ENCODE data around the gene SRSF8.

SRSF8 gene

DNA sequence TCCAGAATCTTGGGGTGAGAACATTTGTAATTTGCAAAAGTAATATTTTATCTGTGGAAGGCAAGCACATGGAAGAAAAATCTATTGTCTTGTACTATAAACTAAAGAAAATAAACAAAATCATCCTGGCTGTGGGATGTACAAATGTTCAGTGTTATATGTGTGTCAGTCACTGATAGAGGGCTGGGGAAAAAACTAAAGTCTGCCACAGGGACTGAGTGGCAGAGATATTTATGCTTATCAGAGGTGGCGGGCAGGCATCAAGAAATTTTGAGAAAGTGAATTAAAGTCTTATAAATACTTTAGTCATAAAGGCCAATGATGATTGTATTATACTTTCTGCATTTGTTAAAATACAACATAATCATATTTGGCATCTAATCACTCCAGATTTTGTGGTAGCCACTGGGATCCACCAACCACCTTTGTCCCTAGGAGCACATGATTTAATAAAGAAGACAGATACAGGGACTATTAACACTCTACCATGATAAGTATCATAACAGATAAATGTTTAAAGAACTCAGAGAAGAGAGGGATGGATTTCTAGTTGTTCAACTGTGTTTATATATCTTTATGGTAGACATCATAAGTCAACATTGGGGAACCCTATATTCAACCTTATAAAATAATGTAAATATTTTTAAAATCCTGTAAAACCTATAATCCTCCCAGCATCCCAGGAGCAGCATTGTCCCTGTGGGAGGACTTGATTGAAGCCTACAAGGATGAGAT lies 20.3 kb downstream of the SRSF8 start:
- no peak overlapping the region for H3K4me3 ChIP-seq (ENCODE audit: low read depth, low read length)
- no peak for DNase-seq (ENCODE audit: low read depth)

DNA sequence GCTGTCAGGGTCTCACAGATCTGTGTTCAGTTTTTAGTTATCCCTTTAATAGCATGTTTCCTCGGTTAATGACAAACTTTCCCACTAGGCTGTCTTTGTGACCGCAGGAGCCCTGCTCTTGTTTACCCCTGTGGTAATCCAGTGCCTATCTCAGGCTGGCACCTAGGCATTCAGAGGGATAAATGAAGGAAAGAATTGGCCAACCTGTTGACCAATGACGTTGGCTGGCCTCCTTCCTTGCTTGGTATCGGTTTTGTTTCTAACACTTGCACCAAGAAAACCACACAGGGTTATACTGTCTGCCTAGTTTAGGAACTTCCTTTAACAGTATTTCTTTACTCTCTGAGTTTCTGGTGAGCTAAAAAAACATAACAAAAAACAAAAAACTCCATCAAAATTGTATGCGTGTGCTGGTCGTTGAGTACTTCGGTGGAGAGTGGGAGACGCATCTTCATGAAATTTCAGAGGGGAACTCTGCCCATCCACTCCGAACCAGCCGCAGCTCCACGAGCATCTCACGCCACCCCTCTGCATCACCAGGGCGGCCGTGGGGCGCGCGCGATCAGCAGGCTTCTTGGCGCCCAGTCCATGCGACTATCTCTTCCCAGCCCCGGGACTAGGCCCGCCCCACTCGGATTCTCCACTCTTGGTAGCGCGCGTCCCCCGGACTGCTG lies 22.4 kb downstream of the SRSF8 start:
- no peak overlapping the region for H3K4me3 ChIP-seq (ENCODE audit: low read depth, low read length)
- TF ChIP-seq POLR2A (IDR thresholded peaks at IDR 0.05; ENCODE audit: extremely low read depth, insufficient read length) = no peak
- TF ChIP-seq, protein P1, sequence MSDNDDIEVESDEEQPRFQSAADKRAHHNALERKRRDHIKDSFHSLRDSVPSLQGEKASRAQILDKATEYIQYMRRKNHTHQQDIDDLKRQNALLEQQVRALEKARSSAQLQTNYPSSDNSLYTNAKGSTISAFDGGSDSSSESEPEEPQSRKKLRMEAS (IDR thresholded peaks at IDR 0.05; ENCODE audit: low read depth, low read length) = no peak
- TF ChIP-seq, protein P2, sequence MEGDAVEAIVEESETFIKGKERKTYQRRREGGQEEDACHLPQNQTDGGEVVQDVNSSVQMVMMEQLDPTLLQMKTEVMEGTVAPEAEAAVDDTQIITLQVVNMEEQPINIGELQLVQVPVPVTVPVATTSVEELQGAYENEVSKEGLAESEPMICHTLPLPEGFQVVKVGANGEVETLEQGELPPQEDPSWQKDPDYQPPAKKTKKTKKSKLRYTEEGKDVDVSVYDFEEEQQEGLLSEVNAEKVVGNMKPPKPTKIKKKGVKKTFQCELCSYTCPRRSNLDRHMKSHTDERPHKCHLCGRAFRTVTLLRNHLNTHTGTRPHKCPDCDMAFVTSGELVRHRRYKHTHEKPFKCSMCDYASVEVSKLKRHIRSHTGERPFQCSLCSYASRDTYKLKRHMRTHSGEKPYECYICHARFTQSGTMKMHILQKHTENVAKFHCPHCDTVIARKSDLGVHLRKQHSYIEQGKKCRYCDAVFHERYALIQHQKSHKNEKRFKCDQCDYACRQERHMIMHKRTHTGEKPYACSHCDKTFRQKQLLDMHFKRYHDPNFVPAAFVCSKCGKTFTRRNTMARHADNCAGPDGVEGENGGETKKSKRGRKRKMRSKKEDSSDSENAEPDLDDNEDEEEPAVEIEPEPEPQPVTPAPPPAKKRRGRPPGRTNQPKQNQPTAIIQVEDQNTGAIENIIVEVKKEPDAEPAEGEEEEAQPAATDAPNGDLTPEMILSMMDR (IDR thresholded peaks at IDR 0.05; ENCODE audit: low read depth, low read length) = no peak
- no peak for TF ChIP-seq MYC (IDR thresholded peaks at IDR 0.05; ENCODE audit: low read depth, low read length)
- DNase-seq (ENCODE audit: low read depth) = no peak

More for the DNA sequence above, 20.3 kb downstream of the SRSF8 start:
- TF ChIP-seq, protein P2 (IDR thresholded peaks at IDR 0.05; ENCODE audit: low read depth, low read length) = no peak
- TF ChIP-seq POLR2A (IDR thresholded peaks at IDR 0.05; ENCODE audit: extremely low read depth, insufficient read length) (no peak), MYC (IDR thresholded peaks at IDR 0.05; ENCODE audit: low read depth, low read length) (no peak)
- TF ChIP-seq, protein P1 (IDR thresholded peaks at IDR 0.05; ENCODE audit: low read depth, low read length) = no peak

DNA sequence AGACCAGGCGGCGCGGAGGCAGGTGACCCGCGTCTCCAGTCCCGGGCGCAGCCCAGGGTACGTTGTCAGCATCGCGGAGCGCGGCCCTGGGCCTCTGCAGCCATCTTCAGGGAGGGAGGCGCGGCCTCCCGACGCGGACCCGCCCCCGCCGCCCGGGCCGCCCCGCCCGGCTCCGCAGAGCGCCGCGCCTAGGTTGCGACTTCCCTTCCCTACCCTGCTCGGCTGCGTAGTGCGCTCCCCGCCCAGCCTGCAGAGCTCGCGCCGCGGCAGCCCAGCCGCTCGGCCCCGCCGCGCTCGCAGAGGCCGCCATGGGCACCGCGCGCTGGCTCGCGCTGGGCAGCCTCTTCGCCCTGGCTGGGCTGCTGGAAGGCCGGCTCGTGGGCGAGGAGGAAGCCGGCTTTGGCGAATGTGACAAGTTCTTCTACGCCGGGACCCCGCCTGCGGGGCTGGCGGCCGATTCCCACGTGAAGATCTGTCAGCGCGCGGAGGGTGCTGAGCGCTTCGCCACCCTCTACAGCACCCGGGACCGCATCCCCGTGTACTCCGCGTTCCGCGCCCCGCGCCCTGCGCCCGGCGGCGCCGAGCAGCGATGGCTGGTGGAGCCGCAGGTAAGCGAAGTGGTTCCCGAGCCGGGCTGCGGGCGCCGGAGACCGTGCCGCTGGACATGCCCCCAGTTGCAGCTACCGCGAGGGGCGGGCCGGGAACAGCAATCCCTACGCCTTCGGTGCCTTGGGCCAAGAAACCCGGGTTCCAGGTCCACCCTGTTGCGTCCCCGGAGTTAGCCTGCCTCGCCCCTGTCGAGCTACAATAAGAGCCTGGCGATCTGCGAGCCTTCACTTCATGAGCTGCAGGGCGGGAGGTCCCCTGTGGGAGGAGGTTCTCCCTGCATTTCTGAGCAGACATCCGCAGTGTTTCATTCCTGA lies 23.2 kb downstream of the SRSF8 start, which contains the start of gene ENDOD1:
ENDOD1 (plus strand) TSS at position 227 of the 923 bp plus-strand sequence; CDS start at position 309, 82 bp downstream.
- TF ChIP-seq, protein P1 (IDR thresholded peaks at IDR 0.05; ENCODE audit: low read depth, low read length) = no peak
- TF ChIP-seq MYC (IDR thresholded peaks at IDR 0.05; ENCODE audit: low read depth, low read length) (no peak), POLR2A (IDR thresholded peaks at IDR 0.05; ENCODE audit: extremely low read depth, insufficient read length) (no peak)
- TF ChIP-seq, protein P2 (IDR thresholded peaks at IDR 0.05; ENCODE audit: low read depth, low read length) = no peak
- DNase-seq (ENCODE audit: low read depth) = peak; percentile 87
- peak within 1 kb of the TSS; percentile 52 for H3K4me3 ChIP-seq (ENCODE audit: low read depth, low read length)

DNA sequence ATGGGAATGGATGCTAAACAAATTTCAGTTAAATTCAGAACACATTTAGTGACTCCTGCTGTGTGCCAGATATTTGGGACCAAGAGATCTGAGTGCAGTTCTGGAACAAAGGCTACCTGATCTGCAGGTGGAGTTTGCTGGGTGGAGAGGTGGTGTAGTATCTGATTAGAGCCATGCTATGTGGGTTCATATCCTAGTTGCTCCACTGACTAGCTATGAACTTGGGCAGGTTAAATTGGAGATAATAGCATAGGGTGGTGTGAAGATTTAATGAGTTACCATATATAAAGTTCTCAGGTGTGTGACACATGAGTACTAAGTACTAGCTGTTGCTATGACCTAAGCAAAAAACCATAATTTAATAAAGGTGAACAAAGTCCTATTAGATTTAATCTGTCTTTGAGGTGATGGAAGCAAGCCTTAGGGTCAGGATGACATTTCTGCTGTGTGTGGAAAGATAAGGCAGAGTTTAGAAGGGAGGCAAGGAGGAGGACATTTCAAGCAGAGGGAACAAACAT lies 25.0 kb downstream of the SRSF8 start:
- no peak for DNase-seq (ENCODE audit: low read depth)
- no peak overlapping the region for H3K4me3 ChIP-seq (ENCODE audit: low read depth, low read length)
- TF ChIP-seq POLR2A (IDR thresholded peaks at IDR 0.05; ENCODE audit: extremely low read depth, insufficient read length) (no peak), MYC (IDR thresholded peaks at IDR 0.05; ENCODE audit: low read depth, low read length) (no peak)
- TF ChIP-seq, protein P1 (IDR thresholded peaks at IDR 0.05; ENCODE audit: low read depth, low read length) = no peak
- TF ChIP-seq, protein P2 (IDR thresholded peaks at IDR 0.05; ENCODE audit: low read depth, low read length) = no peak
